GM21360 (cell line): Measurements from ENCODE around the gene FBXO44.

ENCODE experiments used
- ATAC-seq: cut with Tn5 transposase; IDR thresholded peaks from one replicate; pipeline ENCODE4 v1.9.1; 2021; ENCODE audit warnings: mild to moderate bottlenecking, moderate library complexity; ENCODE audit not compliant: unreplicated experiment

The FBXO44 gene

DNA sequence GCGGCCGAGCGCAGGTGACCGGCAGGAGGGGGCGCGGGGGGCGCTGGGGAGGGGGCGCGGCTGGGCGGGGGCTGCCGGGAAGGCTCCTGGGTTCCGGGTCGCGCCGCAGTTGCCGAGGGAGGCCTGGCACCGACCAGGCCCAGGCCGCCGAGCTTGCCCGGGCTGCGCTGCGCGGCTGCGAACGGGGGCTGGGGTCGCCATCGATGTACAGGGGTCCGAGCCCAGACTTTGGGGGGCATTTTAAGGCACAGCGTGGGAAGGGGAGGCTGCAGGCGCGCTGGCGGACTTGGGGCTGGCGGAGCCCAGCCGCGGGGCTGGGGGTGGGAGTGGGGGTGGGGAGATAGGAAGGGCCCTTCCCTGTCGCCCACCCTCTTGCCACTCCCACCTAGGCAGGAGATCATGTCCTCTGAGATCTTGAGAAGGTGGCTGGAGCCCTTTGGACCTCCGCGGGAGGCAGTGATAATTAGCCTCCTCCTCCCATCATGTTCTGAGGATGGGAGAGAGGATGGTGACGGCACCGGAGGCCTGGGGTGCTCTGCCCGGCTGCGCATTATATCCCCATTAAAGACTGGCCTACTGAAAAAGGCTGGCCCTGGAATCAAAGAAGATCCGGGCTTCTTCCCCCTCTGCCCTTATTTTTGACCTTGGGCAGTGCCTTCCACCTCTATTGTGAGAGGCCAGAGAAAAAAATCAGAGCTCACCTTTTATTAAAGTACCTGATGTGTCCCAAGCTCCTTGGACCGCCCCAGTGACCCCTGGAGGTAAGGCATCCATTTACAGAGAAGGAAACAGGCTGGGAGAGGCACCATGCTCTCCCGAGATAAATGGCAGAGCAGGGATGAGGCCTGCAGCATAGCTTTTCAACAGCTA, 497 bp downstream of the FBXO44 start:
- no peak for ATAC-seq

DNA sequence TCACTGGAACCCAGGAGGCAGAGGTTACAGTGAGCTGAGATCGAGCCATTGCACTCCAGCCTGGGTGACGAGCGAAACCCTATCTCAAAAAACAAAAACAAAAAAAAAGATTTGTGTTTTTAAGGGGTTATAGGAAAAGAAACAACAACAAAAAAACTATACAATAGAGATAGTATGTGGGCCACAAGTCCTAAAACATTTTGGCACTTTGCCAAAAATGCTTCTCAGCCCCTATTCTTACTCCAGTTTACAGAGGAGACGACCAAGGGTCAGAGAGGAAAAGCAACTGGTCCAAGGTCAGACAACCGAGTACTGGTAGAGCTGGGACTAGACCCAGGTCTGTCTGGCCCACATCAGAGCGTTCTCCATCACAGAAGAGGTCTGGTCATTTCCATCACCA, 3.0 kb downstream of the FBXO44 start:
- ATAC-seq = no peak

DNA sequence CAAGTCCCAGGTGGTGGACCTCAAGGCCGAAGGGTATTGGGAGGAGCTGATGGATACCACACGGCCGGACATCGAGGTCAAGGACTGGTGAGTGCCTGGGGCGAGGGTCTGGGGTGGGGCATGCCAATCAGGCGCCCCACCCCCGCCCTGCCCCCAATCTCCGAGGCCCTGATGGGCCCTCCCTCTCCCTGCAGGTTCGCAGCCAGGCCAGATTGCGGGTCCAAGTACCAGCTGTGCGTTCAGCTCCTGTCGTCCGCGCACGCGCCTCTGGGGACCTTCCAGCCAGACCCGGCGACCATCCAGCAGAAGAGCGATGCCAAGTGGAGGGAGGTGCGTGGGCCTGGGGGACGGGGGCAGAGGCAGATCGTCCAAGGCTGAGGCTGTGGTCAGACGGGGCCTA, 3.9 kb downstream of the FBXO44 start:
- no peak for ATAC-seq

DNA sequence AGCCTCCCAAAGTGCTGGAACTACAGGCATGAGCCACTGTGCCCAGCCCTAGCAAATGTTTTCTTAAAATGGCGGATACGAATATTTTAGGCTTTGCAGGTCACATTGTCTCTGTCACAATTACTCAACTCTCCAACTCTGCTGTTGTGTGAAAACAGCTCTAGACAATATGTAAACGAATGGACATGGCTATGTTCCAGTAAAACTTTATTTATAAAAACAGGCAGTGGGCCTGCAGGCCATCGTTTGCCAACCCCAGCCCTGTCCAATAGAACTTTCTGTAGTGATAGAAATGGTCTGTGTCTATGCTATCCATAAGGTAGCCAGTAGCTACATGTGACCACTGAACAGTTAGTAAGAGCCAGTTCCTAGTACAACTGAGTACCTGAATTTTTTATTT, 5.1 kb downstream of the FBXO44 start:
- no peak for ATAC-seq

DNA sequence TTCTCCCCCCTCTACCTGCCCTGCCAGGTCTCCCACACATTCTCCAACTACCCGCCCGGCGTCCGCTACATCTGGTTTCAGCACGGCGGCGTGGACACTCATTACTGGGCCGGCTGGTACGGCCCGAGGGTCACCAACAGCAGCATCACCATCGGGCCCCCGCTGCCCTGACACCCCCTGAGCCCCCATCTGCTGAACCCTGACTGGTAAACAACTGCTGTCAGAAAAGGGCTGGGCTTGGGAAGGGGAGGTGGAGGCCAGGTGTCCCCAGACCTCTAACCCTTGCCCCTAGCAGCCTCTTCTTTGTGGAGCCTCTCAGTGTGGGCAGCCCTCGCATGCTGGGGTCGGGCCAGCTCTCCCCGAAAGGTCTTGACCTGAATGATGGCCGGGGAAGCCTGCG, 6.4 kb downstream of the FBXO44 start:
- no peak for ATAC-seq

DNA sequence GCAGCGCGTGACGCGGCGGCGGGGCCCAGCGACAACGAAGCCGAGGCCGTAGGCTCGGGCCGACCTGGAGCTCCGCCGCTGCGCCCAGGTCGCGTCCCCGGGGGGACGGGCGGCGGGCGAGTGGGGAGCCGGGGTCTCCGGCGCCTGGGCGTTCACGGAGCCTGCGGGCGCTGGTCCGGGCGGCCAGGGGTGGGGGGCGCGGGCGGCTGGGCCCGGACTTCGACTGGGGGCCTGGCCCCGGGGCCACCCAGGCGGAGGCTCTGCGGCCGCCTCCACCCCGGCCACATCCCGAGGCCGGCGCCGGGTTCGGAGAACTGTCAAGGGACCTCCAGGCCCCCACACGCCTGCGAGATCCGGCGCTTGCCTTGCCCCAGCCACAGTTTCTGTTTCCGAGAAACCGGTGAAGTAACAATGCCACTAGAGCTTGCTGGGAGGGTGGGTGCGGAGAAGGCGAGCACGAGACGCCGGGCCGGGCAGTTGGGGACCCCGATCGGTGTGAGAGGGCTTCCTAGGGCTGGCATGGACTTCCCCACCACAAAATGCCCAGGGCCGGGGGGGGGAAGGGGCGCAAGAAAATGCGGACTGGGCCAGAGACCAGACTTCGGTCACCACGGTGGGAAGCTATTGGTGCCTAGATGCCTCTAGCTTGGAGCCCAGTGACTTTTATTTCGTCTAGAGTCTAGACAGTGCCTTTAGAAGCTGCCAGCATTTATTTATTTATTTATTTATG, 9.8 kb downstream of the FBXO44 start:
- ATAC-seq = peak; percentile 30

DNA sequence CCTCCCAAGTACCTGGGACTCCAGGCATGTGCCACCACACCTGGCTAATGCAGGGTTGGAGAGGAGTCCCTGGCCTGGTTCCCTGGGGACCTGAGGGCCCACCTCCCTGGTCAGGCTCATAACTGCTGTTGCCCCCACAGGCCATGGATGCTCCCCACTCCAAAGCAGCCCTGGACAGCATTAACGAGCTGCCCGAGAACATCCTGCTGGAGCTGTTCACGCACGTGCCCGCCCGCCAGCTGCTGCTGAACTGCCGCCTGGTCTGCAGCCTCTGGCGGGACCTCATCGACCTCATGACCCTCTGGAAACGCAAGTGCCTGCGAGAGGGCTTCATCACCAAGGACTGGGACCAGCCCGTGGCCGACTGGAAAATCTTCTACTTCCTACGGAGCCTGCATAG, 13.8 kb downstream of the FBXO44 start:
- ATAC-seq = no peak

DNA sequence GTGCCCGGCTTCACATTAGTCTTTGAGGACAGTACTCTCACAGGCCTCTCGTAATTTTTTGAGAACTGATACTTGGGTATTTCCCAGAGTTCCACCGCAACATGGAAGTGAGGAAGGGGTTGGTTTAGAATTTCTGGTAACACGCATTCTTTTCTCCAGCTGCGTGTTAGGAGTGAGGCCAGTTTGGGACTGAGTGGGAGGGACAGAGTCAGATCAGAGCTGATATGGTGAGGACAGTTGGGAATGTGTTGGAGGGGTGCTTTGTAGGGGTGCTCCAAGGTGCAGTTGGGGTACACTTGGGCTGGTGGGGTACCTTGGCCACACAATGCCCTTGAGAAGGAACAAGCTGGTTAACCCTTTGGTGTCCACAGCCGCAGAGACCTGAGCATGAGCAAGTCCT, 16.1 kb downstream of the FBXO44 start:
- ATAC-seq = no peak

DNA sequence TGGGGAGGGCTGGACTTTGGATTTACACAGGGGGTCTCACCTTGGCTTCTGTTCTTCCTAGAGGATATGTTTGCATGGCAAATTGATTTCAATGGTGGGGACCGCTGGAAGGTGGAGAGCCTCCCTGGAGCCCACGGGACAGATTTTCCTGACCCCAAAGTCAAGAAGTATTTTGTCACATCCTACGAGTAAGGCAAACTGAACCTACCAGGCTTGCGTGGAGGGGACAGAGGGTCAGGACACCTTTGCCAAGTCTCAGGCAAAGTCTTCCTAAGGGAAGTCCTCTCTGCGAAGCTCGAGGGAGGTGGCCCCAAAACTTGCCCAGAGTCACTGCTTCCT, 16.5 kb downstream of the FBXO44 start:
- no peak for ATAC-seq

DNA sequence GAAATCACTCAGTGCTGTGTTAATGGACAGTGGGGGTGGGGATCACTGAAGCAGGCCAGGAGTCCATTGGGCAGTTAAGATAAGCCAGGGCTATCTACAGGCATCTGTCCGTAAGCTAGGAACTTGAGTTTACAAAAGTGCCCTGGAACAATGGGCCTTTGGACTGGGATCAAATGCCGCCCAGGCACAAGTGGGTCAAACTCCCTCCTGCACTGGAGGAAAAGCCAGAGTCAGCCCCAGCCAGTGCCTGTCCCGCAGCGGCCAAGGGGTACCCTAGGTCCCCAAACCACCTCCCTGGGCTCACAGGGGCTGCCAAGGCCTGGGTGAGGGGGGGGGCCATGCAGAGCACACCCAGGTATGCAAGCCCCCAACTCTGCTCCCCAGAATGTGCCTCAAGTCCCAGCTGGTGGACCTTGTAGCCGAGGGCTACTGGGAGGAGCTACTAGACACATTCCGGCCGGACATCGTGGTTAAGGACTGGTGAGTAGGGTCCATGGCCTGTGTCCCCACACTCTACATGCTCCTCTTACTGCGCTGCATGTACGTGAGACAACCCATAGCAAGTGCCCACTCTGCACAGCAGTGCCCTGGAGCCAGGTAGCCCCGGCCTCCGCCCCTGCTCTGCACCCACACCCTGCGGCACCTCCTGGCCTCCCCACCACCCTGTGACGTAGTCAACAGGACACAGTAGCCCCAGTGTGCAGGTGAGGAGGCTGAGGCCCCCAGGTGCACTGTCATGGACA, 17.0 kb downstream of the FBXO44 start:
- no peak for ATAC-seq

DNA sequence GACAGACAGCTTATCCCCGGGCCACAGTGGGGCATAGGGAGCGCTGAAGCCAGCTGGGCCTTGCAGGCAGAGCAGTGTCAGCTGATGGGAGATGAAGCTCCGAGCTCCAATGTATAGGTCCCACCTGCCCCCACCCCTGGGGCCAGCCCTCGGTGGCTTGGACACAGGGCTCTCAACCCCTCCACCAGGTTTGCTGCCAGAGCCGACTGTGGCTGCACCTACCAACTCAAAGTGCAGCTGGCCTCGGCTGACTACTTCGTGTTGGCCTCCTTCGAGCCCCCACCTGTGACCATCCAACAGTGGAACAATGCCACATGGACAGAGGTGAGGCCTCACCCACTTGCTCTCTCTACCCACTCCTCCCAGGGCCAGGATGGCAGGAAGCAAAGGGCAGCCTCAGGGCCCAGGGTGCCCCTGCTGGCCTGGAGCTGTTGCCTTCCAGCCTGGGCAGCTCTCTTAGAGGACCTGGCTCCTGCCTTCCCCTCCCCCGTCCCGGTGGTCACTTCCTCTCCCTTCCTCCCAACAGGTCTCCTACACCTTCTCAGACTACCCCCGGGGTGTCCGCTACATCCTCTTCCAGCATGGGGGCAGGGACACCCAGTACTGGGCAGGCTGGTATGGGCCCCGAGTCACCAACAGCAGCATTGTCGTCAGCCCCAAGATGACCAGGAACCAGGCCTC, 18.6 kb downstream of the FBXO44 start:
- ATAC-seq = no peak

DNA sequence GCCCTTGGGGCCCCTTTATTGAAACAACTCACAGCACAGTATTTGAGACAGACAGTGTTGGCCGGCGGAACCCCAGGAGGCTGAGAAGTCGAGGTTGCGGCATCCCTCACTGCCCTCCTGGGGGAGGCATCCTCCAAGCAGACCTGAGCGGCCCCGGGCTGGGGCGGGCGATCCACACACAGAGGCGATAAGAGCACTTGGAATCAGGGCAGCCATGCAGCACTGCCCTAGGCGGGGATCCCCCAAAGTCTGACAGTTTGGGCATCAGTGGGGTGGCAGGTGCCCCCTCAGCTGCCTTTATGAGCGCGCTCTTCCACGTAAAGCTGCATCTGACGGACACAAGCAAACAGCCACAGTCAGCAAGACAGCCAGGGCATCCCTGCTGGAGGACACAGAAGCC, 19.8 kb downstream of the FBXO44 start:
- no peak for ATAC-seq

DNA sequence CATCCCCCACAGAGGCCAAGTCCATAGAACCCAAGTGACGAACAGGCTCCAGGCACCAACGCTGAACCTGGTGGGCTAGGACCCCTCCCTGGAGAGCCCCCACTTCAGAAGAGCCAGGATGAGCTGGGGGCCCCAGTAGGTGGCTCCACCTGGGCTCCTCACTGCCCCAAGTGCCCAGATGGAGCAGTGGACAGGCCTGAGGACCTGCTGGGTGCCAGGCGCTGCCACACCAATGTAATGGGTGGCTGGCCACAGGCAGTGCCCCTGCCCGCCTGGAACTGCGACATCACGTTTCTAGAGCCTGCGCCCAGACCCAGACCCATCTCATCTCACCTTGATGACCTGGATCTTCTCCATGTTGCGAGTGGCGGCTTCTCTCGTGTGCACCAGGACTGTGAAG, 20.6 kb downstream of the FBXO44 start:
- no peak for ATAC-seq

DNA sequence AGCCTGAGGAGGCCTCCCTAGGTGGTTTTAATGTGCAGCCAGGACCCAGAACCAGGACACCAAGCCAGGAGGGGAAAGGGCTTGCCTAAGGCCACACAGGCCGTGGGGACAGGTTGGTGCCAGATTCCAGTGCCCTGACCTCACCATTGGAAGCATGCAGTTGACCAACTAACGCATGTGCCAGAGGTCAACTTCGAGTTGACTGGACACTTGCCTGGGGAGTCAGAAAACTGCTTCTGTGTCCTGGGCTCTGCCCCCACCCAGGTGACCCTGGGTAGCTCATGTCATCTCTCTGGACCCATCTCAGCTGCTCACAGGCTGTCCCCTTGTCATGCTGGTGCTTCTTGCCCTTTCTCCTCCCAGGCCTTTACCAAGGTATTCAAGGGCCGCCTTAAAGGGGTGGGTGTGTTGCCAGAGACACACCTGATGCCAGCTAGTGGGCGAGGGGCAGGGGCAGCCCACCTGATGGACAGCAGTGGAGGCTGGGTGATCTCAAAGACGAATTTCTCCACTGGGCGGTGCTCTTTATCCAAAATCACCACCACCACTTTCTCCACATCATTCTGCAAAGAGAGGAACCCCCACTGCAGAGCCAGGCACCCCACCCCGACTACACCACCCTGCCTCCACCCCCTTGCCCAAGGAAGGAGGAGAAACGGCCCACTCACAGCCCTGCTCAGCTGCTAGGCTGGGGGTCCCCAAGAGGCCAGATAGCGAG, 21.9 kb downstream of the FBXO44 start:
- no peak for ATAC-seq

DNA sequence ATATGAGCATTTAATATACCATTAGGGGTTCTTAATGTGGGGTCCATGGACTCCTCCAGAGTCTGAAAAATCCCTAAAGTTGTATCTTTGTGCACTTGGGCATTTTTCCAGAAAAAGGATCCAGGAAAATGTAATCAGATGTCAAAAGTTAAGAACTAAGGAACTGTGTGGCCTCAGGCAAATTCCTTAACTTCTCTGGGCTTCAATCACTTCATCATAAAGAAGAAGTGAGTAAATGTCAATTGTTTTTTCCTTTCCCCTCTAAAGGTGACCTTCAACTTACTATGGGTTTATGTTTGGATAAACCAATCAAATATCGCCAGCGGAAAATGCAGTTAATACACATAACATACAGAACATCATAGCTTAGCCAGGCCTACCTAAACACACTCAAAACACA, 23.8 kb downstream of the FBXO44 start:
- ATAC-seq = no peak

DNA sequence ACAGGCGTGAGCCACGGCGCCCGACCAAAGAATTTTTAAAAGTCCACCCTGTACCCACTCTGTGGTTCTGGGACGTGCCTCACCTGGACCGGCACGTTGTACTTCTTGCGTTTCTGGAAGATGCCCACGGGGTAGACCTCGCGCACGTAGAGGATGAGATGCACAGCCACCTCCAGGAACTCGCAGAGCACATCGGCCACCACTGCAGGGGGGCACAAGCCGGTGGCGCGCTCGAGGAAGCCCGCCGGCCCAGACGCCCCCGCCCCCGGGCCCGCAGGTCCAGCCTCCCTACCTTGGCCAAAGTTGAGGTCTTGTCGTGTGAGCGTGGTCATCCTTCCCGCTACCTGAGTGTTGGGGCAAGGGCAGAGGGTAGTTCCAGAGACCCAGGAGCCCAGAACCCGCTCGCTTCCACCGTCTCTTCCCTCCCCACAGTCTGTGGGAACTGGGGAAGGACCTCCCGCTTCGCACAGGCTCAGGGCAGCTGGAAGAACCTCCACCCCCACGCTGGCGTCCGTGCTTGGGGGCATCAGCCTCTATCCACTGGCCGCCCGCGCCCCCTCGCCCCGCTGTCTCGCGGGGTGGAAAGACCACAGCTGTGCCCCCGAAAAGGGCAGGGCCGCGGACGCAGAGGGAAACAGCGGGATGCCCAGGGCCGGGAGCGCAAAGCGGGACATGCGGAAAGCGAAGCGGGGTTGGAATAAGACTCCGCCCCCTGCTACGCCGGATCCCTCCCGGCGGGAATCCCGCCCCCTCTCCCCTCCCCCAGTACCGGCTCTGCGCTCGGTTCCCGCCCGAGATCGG, 25.8 kb downstream of the FBXO44 start:
- no peak for ATAC-seq

DNA sequence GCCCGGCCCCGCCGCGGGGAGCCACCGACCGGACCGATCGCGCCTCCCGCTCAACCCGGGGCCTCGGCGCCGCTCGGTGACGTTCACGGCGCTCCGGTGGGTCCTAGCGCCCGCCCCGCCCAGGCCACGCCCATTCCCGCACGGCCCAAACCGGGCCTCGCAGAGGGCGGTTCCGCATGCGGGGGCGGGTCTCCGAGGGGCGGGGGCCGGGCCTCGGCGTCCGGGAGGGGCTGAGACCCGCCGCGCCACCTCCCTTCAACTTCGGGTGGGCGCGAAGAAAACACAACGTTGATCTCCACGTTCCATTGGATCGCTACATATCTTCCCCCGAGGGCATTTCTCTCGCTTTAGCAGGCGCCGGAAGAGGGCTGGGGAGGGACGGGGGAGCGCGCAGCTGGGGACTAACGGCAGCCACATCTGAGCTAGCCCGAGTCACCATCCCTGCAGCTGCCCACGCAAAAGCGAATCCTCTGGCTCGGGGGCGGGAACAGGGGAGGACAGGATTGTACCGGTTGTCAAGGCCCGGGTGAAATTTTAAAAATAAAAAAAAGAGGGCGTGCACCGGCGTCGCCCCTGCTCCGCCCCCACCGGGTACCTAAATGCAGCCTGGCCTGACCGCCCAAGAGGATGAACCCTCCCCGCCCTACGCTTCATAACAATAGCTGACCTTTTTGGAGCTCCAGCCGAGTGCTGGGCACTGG, 26.5 kb downstream of the FBXO44 start, which contains the start of gene MAD2L2:
MAD2L2 (minus strand) TSS at position 78 of the 701 bp plus-strand sequence. CDS start 547 bp downstream, outside the sequence.
- peak; percentile 78 for ATAC-seq

DNA sequence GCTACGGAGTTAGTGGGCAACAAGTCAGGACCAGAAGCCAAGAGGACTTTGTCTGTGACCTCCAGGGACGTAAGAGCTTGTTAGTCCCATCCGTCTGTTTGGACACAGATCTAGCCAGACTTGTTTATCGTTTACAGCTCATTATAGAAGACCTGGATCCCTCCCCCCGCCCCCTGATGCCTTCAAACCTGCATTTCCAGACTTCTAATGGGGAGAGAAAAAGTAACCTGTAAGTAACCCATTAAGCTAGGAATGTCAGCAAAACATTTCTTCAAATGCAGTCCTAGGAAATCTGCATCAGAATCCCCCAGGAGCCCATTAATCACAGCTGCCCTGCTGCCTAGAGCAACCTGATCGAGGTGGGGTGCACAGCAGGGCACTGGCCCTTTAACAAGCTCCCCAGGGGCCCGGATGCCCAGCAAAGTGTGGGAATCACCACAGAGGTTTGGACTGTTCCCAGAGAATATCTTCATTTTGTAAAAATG, 27.7 kb downstream of the FBXO44 start:
- no peak for ATAC-seq

DNA sequence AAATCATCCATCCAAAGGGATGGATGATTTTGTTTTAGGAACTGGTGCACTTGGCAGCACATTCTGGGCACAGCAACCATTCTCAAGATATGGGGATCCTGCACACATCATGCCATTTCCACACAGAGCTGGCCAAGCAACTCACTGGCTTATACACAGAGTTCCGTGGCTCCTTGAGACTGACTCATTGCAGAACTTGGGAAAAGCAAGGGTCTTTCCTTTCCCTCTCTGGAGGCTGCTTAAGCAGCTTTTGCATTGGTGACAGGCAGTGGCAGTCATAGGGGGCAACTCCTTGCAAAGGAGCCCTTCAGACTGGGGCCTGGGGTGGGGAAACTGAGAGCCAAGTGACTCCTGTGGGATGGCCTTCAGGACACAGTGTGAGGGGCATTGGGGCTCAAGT, 28.1 kb downstream of the FBXO44 start:
- no peak for ATAC-seq
